Fibroblast of skin of back (primary cell): Measurements from ENCODE around the gene CFAP299.

Source experiments
- DNase-seq: peaks from one replicate; pipeline ENCODE4 v3.0.0-alpha.2; 2013

The CFAP299 gene

GRCh38 chr4:80526697-80527096 is 191.2 kb downstream of the CFAP299 start:
- DNase-seq: no peak

- DNase-seq: no peak
These were observed 193.5 kb downstream of the CFAP299 start for GRCh38 chr4:80529026-80529425.

GRCh38 chr4:80532674-80533333 is 197.3 kb downstream of the CFAP299 start:
- DNase-seq: no peak

GRCh38 chr4:80535551-80535950 is 200.0 kb downstream of the CFAP299 start:
- no peak for DNase-seq

GRCh38 chr4:80538276-80538926 is 202.9 kb downstream of the CFAP299 start:
- peak; percentile 37 for DNase-seq

- DNase-seq: no peak
These were observed 203.7 kb downstream of the CFAP299 start for GRCh38 chr4:80539190-80539589.

- DNase-seq: no peak
These were observed 204.8 kb downstream of the CFAP299 start for GRCh38 chr4:80540349-80540748.

GRCh38 chr4:80540785-80541469 is 205.4 kb downstream of the CFAP299 start:
- DNase-seq: no peak

GRCh38 chr4:80542747-80543146 is 207.2 kb downstream of the CFAP299 start:
- DNase-seq: no peak

GRCh38 chr4:80560337-80560736 is 224.8 kb downstream of the CFAP299 start:
- no peak for DNase-seq

GRCh38 chr4:80566203-80566872 is 230.8 kb downstream of the CFAP299 start:
- no peak for DNase-seq

- no peak for DNase-seq
These were observed 233.4 kb downstream of the CFAP299 start for GRCh38 chr4:80568891-80569290.

- peak; percentile 4 for DNase-seq
These were observed 241.3 kb downstream of the CFAP299 start for GRCh38 chr4:80576796-80577195.

- DNase-seq: no peak
These were observed 242.5 kb downstream of the CFAP299 start for GRCh38 chr4:80578001-80578400.

GRCh38 chr4:80585542-80585941 is 250.0 kb downstream of the CFAP299 start:
- no peak for DNase-seq

- no peak for DNase-seq
These were observed 251.2 kb downstream of the CFAP299 start for GRCh38 chr4:80586716-80587115.

GRCh38 chr4:80587871-80588385 is 252.4 kb downstream of the CFAP299 start:
- DNase-seq: no peak

GRCh38 chr4:80592950-80593349 is 257.4 kb downstream of the CFAP299 start:
- DNase-seq: no peak

- peak; percentile 6 for DNase-seq
These were observed 259.2 kb downstream of the CFAP299 start for GRCh38 chr4:80594701-80595100.

- peak; percentile 21 for DNase-seq
These were observed 272.9 kb downstream of the CFAP299 start for GRCh38 chr4:80608281-80608980.

- no peak for DNase-seq
These were observed 274.7 kb downstream of the CFAP299 start for GRCh38 chr4:80610199-80610598.
